NCI-H146 (cell line): Measurements from ENCODE around the gene PCDHB4.
A peak's percentile ranks its signal among the peaks of the same experiment; 100 is the strongest.
"Not testable (repeated sequence)": the region's sequence is repeated elsewhere in the genome, so short reads cannot be mapped to it uniquely, and the experiment has no call there.

Experiments used
- DNase-seq: peaks from one replicate; lab custom pipeline; 2025; lab: John Stamatoyannopoulos, UW

PCDHB4 gene

DNA sequence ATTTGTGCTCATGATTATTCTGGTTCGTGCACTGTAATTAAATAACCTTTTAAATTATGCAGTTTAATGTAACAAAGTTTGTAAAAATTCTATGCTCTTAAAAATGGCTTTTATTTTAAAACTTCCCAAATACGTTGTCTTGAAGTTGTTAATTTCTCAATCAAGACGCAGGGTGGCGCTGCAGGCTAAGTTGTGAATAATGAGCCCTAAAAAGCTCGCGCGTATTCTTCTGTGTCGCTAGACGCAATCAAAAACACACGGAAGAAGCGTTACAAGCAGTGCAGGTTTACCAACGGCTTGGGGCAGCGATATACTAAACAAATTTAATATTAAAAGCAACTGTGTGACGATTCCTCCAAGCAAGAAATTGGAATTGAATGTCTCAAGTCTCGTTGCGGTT lies at the start of gene PCDHB4:
PCDHB4 (plus strand) TSS at position 256 of the 400 bp plus-strand sequence. CDS start 181 bp downstream, outside the sequence.
- DNase-seq, result peak; percentile 1

GRCh38 chr5:141077826-141078225 lies 43.8 kb upstream of the PCDHB4 start:
- no peak for DNase-seq

- no peak for DNase-seq
These were observed 39.4 kb upstream of the PCDHB4 start for GRCh38 chr5:141082228-141082627.

DNA sequence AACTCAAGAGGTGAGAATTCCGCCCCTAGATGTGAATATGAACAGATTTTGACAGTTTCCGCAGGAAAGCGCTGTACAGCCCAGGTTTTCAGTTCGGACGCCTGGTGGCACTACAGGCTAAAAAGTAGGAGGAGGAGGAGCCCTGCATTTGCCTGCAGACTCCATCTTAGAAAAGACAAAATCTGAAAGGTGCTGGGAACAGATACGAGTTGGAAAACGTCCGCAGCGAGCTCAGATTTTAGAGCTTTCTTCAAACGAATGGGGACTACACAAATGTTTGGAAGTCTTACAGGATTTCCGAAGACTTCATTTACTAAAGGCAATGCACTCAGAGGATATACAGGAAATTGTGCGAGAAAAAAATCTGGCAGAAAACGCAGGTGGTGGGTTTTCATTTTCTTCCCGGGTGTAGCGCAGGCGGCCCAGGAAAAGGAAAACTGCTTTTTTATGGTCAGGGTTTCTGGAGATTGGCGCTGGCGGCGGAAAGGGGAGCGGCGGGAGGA lies 37.1 kb upstream of the PCDHB4 start:
- peak; percentile 78 for DNase-seq

DNA sequence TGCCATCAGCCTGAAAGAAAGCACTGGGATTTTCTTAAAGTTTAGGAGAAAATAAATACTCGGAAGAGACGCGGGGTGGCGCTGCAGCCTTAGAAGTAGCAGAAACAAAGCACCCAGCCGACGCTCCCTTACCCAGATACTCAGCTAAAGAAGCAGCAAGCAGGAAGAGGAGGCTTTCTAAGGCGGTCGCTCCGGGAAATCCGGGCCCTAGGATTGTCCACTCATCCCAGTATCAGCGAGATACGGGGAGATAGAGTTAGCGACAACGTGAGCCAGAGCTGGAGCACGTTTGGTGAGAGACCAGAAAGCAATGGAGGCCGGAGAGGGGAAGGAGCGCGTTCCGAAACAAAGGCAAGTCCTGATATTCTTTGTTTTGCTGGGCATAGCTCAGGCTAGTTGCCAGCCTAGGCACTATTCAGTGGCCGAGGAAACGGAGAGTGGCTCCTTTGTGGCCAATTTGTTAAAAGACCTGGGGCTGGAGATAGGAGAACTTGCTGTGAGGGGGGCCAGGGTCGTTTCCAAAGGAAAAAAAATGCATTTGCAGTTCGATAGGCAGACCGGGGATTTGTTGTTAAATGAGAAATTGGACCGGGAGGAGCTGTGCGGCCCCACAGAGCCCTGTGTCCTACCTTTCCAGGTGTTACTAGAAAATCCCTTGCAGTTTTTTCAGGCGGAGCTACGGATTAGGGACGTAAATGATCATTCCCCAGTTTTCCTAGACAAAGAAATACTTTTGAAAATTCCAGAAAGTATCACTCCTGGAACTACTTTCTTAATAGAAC lies 26.9 kb upstream of the PCDHB4 start, which contains the start of gene PCDHB2:
PCDHB2 (plus strand) TSS at position 135 of the 782 bp plus-strand sequence; CDS start at position 311, 176 bp downstream.
- peak; percentile 90 for DNase-seq

DNA sequence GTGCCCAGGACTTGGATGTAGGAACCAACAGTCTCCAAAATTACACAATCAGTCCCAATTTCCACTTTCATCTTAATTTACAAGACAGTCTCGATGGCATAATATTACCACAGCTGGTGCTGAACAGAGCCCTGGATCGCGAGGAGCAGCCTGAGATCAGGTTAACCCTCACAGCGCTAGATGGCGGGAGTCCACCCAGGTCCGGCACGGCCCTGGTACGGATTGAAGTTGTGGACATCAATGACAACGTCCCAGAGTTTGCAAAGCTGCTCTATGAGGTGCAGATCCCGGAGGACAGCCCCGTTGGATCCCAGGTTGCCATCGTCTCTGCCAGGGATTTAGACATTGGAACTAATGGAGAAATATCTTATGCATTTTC lies 26.4 kb upstream of the PCDHB4 start:
- no peak for DNase-seq

- DNase-seq, result not testable (repeated sequence)
These were observed 25.4 kb upstream of the PCDHB4 start for GRCh38 chr5:141096181-141096580.

- DNase-seq, result not testable (repeated sequence)
These were observed 25.0 kb upstream of the PCDHB4 start for GRCh38 chr5:141096586-141096985.

DNA sequence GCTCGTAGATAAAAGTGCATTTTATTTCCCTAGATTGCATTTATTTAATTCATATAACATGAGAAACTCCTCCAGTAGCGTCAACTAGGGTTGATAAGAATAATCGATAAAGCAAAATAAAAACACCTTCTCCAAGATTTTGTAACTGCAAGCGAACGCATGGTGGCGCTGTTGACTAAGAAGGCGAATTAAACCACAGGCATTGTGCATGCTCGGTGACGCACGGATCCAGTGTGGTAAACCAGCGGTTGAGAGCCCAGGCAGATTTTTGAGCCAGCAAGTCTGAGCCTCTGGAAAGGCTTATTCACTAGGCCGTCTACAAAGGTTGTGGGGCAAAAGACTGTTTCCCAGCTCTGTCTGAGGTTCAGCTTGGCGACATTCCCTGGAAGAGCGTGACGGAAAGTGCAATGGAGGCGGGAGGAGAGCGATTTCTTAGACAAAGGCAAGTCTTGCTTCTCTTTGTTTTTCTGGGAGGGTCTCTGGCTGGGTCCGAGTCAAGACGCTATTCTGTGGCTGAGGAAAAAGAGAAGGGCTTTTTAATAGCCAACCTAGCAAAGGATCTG lies 21.3 kb upstream of the PCDHB4 start, which contains the start of gene PCDHB3:
PCDHB3 (plus strand) TSS at position 231 of the 563 bp plus-strand sequence; CDS start at position 408, 177 bp downstream.
- DNase-seq, result no peak

GRCh38 chr5:141101059-141101458 lies 20.6 kb upstream of the PCDHB4 start:
- no peak for DNase-seq

- not testable (repeated sequence) for DNase-seq
These were observed 19.5 kb upstream of the PCDHB4 start for GRCh38 chr5:141102070-141102469.

DNA sequence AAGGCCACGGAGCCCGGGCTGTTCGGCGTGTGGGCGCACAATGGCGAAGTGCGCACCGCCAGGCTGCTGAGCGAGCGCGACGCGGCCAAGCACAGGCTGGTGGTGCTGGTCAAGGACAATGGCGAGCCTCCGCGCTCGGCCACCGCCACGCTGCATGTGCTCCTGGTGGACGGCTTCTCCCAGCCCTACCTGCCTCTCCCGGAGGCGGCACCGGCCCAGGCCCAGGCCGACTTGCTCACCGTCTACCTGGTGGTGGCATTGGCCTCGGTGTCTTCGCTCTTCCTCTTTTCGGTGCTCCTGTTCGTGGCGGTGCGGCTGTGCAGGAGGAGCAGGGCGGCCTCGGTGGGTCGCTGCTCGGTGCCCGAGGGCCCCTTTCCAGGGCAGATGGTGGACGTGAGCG lies 19.1 kb upstream of the PCDHB4 start:
- DNase-seq, result not testable (repeated sequence)

- no peak for DNase-seq
These were observed 16.3 kb upstream of the PCDHB4 start for GRCh38 chr5:141105350-141105749.

GRCh38 chr5:141119250-141119649 lies 2.4 kb upstream of the PCDHB4 start:
- DNase-seq, result no peak

- DNase-seq, result no peak
These were observed 367 bp downstream of the PCDHB4 start for GRCh38 chr5:141121985-141122384.

DNA sequence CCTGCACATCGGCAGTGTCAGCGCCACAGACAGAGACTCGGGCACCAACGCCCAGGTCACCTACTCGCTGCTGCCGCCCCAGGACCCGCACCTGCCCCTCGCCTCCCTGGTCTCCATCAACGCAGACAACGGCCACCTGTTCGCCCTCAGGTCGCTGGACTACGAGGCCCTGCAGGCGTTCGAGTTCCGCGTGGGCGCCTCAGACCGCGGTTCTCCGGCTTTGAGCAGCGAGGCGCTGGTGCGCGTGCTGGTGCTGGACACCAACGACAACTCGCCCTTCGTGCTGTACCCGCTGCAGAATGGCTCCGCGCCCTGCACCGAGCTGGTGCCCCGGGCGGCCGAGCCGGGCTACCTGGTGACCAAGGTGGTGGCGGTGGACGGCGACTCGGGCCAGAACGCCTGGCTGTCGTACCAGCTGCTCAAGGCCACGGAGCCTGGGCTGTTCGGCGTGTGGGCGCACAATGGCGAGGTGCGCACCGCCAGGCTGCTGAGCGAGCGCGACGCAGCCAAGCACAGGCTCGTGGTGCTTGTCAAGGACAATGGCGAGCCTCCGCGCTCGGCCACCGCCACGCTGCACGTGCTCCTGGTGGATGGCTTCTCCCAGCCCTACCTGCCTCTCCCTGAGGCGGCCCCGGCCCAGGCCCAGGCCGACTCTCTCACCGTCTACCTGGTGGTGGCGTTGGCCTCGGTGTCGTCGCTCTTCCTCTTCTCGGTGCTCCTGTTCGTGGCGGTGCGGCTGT lies 1.9 kb downstream of the PCDHB4 start:
- not testable (repeated sequence) for DNase-seq

DNA sequence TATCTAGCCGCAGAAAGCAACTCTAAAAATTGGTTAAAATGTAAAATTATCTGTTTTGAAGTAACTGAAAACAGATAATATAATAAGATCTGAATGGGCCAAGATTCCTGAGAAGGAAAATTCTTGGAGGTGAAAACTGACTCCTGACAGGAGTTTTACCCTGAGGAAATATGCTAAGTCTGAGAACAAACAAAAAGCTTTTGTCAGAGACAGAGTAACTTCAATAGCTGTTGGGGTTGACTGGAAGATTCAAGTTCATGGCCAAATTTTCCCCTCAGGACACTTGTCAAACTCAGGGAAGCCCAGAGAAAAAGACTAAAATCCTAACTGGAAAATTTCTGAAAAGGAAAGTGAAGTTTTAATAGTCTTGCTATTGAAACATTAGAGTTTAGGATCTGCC lies 5.7 kb downstream of the PCDHB4 start:
- no peak for DNase-seq

DNA sequence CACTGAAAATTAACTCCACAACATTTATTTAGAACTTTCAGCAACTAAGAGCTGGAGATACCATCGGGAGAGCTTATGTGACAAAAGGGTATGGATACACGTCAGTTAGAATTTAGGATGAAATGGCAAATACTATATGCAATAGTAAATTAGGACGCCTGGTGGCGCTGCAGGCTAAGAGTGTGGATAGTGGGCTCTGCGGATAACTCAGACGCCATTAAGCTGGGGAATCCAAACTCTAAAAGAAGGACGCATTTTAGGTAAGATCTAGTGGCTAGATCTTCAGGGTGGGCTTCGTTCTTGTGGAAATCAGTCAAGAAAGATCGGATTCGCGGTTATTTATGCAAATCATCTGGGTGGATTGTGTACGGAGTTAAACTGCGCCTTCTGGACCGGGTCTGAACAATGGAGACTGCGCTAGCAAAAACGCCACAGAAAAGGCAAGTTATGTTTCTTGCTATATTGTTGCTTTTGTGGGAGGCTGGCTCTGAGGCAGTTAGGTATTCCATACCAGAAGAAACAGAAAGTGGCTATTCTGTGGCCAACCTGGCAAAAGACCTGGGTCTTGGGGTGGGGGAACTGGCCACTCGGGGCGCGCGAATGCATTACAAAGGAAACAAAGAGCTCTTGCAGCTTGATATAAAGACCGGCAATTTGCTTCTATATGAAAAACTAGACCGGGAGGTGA lies 13.6 kb downstream of the PCDHB4 start, which contains the start of gene PCDHB5:
PCDHB5 (plus strand) TSS at position 177 of the 688 bp plus-strand sequence; CDS start at position 406, 229 bp downstream.
- DNase-seq, result peak; percentile 53

DNA sequence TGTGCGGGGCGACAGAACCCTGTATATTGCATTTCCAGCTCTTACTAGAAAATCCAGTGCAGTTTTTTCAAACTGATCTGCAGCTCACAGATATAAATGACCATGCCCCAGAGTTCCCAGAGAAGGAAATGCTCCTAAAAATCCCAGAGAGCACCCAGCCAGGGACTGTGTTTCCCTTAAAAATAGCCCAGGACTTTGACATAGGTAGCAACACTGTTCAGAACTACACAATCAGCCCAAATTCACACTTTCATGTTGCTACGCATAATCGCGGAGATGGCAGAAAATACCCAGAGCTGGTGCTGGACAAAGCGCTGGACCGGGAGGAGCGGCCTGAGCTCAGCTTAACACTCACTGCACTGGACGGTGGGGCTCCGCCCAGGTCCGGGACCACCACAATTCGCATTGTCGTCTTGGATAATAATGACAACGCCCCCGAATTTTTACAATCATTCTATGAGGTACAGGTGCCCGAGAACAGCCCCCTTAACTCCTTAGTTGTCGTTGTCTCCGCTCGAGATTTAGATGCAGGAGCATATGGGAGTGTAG lies 14.2 kb downstream of the PCDHB4 start:
- no peak for DNase-seq

DNA sequence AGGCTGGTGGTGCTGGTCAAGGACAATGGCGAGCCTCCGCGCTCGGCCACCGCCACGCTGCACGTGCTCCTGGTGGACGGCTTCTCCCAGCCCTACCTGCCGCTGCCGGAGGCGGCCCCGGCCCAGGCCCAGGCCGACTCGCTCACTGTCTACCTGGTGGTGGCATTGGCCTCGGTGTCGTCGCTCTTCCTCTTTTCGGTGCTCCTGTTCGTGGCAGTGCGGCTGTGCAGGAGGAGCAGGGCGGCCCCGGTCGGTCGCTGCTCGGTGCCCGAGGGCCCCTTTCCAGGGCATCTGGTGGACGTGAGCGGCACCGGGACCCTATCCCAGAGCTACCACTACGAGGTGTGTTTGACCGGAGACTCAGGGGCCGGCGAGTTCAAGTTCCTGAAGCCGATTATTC lies 15.7 kb downstream of the PCDHB4 start:
- not testable (repeated sequence) for DNase-seq

DNA sequence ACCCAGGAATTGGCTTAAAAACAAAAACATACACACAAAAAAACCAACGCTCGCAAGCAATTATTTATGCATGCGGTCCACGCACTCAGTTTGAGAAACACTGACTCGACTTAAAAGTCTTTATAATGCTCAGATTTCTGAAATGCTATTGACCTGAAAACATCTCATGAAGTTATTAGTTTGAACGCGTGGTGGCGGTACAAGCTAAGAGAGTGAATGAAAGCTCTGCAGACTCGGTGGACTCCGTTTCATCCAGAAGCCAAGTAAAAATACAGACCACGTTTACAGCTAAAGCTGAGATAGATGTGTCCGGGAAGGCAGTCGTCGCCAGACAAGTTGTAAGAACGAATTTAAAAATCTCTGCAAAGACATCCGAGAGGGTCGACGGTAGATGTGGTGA lies 28.2 kb downstream of the PCDHB4 start, which contains the start of gene PCDHB6:
PCDHB6 (plus strand) TSS at position 246 of the 400 bp plus-strand sequence. CDS start 201 bp downstream, outside the sequence.
- no peak for DNase-seq
